DMS153 treated with DMSO at 0.1 percent for 48 hours (cell line): ENCODE data around the gene LRMDA.

ENCODE experiments used
- DNase-seq: peaks from one replicate; lab custom pipeline; 2025; ENCODE audit not compliant: unreplicated experiment; lab: John Stamatoyannopoulos, UW

LRMDA gene

DNA sequence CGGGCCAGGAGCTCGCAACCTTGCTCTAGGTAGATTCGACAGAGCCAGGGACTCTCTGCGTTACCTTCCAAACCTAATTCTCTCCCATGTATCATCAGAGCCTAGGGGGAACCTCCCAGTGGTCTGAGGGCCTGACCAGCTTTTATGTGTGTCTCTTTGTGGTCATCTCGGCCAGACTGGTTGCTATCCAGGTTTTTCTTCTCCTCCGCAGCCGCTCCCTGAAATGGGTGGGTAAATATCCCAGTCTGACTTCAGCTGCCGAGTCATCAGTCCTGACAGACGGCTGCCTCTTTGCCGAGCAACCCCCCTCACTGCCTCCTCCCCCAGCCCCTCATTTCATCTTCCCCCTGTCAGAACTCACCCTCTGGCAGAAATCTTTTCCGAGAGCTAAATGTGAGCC, 578.1 kb downstream of the LRMDA start:
- no peak for DNase-seq

DNA sequence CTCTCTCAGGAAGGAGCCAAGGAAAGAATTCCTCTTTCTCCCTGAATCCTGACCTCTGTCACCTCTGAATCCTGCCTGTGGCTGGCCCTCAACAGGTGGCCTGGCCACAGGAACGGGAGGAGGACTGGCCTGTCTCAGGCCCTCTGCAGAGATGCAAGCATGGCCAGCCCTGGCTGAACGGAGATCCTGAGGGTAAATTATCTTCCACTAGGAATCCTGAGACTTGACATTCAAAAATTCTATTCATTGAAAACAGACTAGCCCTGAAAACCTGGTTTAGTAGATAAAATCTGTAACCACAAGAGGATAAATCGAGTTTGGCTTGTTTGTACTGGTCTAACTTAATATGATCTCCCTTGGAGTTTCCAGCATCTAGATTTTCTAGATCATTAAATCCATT, 579.3 kb downstream of the LRMDA start:
- no peak for DNase-seq

DNA sequence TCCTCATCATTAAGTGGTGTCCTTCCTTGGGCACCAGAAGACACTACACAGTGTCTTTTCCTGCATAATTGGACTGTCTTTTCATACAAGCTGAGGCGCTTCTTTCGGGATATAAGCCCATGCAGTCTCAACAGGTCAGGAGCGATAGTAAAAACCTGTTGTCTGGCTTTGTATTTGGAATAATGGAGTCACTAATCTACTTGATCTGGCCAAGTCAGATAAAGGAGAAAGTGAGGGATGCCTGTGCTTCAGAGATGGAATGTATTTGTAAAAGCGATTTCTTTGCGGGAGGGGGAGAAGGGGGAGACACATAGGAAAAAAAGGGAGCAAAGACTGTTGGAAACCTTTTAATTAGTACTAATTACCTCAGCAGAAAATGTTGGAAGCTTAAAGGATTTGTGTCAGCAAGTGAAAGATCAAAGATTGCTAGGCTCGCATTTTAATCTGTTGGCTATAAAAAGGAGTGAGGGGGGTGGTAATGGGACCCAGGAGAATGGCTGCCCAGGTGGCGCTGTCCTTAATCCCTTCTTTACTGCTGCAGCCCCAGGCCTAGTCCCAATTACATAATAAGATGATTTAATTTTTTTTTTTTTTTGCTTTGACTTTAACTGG, 581.4 kb downstream of the LRMDA start:
- DNase-seq: no peak

DNA sequence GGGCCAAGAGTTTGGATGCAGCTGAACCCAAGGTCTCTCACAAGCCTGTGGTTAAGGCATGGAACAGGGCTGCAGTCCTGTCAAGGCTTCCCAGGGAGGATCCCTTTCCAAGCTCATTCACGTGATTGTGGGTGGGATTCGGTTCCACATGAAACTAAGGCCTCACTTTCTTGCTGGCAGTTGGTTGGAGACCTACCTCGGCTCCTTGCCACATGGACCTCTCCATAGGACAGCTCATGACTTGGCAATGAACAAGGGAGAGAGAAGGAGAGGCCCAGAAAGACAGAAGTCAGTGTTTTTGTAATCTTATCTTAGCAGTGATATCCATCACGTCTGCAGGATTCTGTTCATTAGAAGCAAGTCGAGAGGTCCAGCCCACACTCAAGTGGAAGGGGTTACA, 583.8 kb downstream of the LRMDA start:
- DNase-seq: no peak

DNA sequence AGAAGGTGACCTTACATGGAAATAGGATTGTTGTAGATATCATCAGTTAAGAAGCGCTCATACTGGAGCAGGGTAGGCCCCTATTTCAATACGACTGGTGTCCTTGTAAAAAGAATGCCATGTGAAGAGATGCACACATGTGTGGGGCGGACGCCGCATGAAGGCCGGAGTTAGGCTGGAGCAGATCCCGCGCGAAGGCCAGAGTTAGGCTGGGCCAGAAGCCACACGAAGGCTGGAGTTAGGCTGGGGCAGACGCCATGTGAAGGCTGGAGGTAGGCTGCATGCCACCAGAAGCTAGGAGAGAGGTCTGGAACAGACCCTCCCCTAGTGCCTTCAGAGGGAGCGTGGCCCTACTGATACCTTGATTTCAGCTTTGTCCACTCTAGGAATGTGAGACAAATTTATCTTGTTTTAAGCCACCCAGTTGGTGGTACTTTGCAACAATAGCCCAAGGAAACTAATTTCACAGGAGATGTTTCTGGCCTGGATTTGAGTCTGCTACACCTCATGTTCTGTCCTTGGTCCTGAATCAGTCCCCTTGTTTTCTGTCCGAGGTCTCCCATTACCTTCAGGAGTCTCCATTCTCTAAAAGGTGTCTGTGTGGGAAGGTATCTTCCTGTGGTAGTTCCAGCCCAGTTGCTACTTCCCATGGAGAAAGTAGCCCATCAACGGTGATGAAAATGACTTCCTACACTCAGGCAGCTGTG, 585.8 kb downstream of the LRMDA start:
- DNase-seq: no peak

DNA sequence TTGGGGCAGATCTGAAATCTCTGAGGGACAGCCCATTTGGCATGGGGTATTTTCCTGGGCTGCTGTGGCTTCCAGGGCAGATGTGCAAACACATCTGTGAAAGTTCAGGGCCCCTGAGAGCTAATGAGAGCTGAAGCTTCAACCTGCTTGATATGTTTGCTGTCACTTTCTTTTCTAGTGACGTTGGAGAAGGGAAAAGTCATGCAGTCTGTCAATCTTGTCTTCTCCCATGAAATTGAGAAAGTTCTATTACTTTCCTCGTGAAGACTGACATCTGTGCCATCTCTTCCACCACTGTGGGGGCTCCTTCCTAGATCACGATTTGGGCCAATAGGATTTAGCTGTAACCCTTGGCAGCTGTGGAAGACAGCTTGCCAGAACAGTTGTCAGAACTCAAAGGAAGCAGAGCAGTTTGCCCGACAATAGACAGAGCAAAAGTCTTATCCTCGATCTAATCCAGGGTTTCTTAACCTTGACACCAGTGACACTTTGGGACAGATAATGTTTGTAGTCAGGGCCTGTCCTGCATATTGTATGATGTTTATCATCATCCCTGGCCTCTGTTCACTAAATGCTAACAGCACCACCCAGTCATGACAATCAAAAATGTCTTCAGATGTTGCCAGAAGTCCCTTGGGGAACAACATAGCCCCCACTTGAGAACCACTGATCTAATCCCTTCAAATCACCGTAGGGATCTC, 586.5 kb downstream of the LRMDA start:
- DNase-seq: no peak

DNA sequence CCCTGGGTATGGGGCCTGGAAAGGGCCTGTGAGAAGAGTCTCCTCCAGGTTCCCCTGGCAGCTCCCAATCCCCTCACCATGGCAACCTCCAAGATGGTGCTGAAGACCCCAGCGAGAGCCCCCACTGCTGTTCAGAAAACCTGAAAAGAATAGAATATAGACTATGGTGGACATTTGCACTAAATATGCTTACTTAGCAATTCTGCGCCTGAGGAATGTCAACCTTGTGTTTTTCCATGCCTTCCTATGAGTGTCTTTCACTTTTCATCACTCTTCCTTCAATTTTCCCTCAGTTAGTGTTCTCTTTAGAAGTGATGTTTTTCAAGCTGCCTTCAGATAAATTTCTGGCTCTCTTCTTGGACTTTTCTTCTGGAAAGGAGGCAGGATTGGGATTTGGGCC, 589.2 kb downstream of the LRMDA start:
- DNase-seq: no peak

DNA sequence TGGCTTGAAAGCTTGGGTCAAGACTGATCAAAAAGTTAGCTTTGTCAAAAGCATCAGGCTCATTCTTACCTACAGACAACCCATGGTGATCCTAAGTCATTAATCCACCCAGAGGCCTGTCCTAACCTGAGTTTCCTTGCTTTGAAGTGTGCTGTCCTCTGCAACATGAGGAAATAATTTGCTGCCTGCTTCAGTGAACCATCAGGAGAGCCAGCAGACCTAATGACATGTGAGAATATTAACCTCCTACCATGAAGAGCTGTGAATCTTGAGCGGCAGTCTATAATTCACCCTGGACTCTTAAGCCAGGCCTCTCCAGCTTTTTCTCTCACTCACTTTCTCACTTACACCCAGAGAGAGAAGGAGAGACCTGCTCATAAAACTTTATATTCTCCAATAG, 590.0 kb downstream of the LRMDA start:
- no peak for DNase-seq

DNA sequence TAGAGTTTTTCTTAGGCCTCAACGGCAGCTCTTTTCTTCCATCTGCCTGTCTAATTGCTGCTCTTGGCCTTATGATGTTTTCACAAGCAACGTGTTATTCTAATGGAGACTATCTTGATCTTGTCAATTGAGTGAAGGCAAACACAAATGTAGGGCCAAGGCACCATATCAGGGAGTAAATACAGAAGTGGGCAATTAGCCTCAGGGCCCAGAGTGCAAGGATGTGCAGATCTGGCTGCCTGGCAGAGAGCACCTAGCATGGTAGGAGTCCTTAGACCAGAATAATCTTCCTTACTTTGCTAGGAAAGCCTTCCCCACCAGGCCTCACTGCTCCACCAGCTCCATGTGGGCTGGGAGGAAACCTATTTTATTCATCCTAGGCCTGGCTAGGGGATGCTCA, 590.9 kb downstream of the LRMDA start:
- no peak for DNase-seq

DNA sequence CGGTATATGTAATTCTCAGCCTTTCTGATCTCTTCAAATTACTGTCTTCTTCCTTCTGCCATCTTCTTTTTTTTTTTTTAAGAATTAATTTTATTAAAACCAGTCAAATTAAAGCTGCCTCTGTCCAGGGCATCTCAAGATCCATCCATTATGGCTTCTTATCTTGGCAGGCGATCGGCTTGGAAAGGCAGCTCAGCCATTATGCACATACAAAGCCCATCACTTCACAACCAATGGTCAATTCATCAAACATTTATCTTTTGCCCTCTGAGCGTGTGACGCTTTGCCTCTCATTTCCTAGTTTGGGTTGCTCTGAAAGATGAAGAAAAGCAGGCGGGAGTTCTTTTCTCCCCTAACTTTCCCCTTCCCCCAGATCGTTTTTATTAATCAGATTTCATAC, 591.6 kb downstream of the LRMDA start:
- no peak for DNase-seq

DNA sequence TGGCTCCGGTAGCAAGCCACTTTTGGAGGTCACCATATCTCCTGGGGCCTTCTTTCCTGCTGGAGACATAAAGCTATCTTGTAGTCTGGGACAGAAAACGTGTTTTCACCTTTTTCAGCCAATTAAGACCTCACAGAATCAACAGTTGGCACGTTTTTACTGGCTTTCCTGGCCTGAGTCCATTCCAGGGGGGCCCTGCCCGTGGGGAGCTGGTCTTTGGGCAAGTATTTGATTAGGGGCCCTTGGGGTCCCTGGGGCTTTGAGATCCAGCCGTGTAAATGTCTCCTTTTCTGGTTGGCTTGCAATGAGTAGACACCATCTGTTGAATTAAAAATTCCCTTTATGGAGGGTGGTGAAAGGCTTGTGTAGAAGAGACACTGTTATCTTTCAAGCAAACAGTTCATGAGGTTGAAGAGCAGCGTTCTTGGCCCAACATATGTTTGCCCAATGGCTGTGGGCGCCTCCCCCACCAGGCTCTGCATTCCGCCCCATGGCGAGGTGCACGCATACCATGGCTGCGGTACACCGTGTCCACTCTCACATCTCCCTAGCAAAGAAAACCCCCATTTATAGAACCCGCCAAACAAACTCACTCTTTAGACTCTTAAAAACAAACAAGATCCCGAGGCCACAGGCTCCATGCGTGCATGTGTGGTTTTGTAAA, 593.2 kb downstream of the LRMDA start:
- DNase-seq: no peak

DNA sequence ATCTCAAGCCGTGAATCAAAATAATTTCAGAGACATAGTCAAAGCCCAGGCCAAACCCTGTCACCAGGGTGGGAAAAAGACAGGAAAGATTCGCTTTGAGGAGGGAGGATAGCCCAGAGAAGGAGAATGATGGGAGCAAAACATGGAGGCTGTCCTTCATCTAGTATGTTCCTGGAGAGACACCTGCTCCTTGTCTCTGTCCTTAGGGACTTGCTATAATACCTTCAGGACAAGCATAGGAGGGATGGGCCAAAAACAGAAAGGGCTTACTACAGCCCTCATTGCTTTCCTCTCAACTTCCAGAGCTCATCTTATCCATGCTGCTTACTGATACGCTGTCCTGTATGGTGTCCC, 593.7 kb downstream of the LRMDA start:
- no peak for DNase-seq

DNA sequence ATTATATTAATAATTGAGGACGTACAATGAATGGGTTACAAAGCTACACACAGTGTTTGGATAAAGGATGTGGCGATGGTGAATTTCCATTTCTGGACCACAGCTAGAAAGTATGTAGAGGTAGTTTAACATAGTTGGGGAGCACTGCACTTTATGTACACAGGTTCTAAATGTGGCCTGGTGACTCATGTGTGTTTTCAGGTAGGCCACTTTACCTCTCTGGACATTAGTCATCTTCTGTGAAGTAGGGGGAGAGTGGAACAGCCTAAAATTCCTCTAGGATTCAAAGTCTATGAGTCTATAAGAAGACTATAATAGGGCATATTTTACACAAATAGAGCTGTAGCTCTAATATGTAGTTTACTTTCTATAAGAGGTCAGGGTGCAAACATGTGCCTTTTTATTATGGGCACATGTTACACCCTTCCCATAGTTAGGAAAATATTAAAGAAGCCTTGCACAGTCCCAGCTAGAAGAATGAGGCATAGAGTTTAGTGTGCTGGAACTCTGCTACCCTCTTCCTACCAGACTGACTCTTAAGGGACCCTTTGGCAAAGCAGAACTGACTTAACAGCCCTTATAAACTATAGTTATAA, 594.9 kb downstream of the LRMDA start:
- DNase-seq: no peak

DNA sequence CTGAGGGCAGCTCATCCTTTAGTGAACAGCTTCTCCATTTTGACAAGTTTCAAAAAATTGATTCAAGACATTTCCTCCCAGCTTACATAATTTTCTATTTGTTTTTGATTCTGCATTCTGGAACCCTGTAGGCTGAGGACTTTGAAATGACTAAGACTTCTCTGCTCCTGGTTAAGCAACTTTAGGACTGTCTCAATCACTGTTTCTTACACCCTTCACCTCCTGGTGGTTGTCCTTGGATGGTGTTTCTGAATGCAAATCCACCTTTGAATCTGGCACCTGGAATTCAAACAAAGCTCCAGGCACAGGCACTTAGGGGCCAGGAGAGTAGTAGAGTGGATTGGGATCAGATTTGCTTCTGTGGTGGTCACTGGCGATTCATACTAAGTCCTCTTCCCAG, 595.5 kb downstream of the LRMDA start:
- no peak for DNase-seq

DNA sequence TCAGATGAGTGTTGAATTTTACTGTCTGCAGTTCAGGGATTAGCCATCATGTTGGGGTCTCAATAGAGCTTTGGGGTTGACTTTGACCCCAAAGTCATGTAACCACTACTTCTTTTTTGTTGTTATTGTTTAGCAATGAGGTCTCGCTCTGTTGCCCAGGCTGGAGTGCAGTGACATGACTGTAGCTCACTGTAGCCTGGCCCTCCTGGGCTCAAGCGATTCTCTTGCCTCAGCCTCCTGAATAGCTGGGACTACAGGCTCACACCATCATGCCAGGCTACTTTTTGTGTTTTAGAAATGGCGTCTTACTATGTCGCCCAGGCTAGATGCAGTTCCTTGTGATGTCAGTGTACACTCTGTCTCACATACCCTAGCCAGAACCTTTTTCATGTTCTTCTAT, 598.4 kb downstream of the LRMDA start:
- no peak for DNase-seq

DNA sequence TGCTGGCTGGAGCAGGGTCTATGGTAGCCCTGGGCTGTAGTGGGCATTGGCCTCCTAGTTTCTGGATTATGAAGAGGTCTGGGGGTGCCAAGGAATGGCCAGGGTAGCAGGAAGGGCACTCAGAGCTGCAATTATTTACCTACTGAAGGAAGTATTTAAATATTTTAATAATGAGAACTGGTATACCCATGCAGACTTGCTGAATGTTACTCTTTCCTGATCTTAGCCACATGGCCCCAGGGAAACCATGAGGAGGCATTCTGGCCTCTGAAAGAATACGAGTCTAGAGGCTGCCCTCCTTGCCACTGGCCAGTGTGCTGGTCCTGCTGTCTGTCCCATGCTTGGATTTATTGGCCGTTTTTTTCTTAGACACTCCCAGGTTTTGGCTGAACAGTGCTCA, 599.7 kb downstream of the LRMDA start:
- no peak for DNase-seq

DNA sequence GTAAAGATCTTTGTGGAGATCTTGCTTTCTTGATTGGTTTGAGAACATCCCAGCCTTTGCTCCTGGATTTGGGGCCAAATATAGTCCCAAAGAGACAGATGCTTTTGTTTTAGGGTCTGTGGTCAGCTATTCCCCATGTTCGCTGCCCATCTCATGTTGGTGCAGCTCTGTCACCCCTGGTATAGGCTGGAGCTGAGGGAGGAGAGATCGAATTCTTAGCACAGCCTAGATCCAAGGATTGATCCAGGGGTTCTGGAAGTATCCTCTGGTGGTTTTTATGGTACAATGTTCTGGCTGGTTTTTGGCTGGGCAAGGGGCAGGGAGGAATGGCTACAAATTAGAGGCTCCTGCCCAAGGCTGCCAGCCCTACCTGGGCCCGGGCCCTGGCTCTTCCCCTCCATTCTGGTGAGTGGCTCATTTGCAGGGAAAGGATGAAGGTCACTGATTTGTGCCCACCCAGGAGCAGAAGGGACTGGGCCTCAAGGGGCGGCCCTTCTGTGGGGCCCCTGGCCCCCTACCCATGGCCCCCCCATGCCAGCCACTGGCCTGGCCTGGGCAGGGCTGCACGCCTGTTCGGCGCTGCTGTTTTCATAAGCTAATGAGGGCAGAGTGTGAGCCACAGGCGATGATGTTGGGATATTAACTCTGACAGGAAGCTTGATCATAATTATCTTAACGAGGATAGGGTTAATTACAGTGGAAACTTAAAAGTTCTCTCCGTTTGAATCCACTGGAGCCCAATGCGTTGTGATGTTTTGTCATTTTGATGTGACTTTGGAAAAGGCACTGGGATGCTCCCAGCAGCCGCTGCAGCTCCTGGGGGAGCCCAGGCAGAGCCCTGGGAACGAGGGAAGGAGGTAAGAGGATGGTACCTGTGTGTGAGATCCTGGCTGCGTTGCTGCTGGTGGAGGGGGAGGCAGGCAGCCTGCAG, 600.6 kb downstream of the LRMDA start:
- no peak for DNase-seq

DNA sequence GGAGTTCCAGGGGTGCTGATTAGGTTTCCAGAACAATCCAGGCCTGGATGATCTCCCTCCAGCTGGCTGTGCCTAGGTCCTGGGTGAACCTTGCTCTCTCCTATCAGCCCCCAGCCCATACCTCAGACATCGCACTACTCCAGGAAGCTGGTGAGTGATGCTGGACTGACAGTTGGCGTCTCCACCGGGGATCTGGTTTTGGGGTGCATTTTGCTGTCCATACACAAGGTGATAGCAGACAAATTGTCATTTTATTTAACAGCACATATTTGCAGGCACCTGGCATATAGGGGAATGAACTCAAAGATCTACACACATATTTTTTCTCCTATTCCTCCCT, 601.2 kb downstream of the LRMDA start:
- DNase-seq: no peak

DNA sequence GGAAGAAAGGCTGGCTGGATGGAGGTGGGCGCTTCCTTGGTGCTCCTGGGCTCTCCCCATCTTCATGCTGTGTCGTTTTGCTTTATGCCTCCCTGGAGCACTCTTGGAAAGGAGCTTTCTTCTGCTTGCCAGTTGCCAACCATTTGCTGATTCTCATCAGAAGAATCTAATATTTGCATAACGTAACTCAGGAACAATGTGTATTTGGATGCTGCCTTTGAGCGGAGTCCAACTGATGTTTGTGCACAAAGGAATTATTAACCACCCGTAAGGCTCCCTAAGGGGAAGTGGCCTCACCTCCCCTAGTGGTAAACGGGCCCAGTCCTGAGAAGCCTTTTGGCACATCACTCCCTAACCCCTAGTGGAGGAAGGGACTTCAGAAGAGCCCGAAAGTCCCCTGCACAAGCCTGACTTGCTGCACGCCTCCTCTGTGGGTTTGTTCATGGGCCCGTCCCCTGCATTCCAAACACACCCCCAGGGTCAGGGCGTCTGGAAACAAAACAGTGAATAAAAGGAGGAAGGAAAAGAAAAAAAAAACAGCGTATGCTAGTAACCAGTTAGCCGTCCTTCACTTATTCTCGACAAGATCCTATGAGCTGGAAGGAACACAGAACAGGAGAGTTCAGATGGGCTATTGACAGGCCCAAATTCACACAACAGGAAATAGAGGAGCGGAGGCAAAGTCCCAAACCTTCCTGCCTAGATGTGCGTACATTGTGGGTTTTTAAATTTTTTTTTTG, 602.2 kb downstream of the LRMDA start:
- DNase-seq: no peak
